ENCODE measurements around the gene PLPP3. TPM values are rescaled to one million over a fixed set of nuclear protein-coding genes. Genes with fewer than 3 reads are reported as not detected.

The PLPP3 gene
- total RNA-seq, 1 experiment from 2014 or later = 3.4 TPM

GRCh38 chr1:56543783-56544612 is 35.4 kb downstream of the PLPP3 start:
- Histone ChIP-seq H3K27ac (ENCODE audit: low read depth, low read length) (no peak overlapping the region), H3K79me2 (ENCODE audit: insufficient read depth, low read length) (no peaks in the 10 kb centered on the region), H4K20me1 (ENCODE audit: insufficient read depth) (no peaks in the 10 kb centered on the region), H3K4me1 (ENCODE audit: control insufficient read depth in 1 of 2, insufficient read depth in 2 of 2, low read length in 2 of 2) (peaks cover 0 to 5% of the 10 kb centered on the region in 2 experiments; a peak in 1 of 4 replicates), H3K27me3 (ENCODE audit: insufficient read depth, low read length) (no peaks in the 10 kb centered on the region), H3K9me3 (ENCODE audit: control insufficient read depth in 1 of 2, insufficient read depth in 1 of 2, low read depth in 1 of 2, low read length in 2 of 2) (no peaks in the 10 kb centered on the region), H3K9ac (ENCODE audit: low read length) (no peak overlapping the region), H3K4me3 (replicated peaks in 1 of 2; ENCODE audit: low read depth in 1 of 2, low read length in 2 of 2) (no peak overlapping the region), H3K4me2 (ENCODE audit: low read length) (no peak overlapping the region), H3K9me2 (ENCODE audit: insufficient read depth) (no peaks in the 10 kb centered on the region), H3K36me3 (ENCODE audit: control insufficient read depth in 1 of 2, insufficient read depth in 2 of 2, low read length in 2 of 2) (no peaks in the 10 kb centered on the region), H2AFZ (ENCODE audit: low read depth, low read length, poor library complexity, severe bottlenecking) (no peak overlapping the region)
- ChIA-PET RAD21 (ENCODE audit: low non-redundant PET in 1 of 2, low total read pairs in 2 of 2, uncharacterized antibody in 2 of 2, unreplicated experiment in 2 of 2) (no interaction called here), POLR2A (no interaction called here), CTCF (interaction anchor here (0.7 kb wide), 1 partner anchor 134 kb away, joined by 4 read pairs; no protein-coding TSS in a partner anchor)
- no peak for DNase-seq (ENCODE audit: low read depth, low spot score)
- intact Hi-C loops (cut with micrococcal nuclease) = no loop called here
- no TSS peak for BruUV-seq (replicated peaks)
- no peak for ATAC-seq
- TF ChIP-seq CBX3 (IDR thresholded peaks at IDR 0.05; ENCODE audit: low read depth) (no peak), EZH2phosphoT487 (IDR thresholded peaks at IDR 0.05; ENCODE audit: borderline replicate concordance) (no peak), YY1 (IDR thresholded peaks at IDR 0.05; ENCODE audit: extremely low read depth, insufficient replicate concordance, low read depth, low read length) (no peak), RAD21 (IDR thresholded peaks at IDR 0.05; ENCODE audit: low read depth) (no peak), SP1 (IDR thresholded peaks at IDR 0.05; ENCODE audit: low read depth) (no peak)

- H2AFZ ChIP-seq (ENCODE audit: low read depth, low read length, poor library complexity, severe bottlenecking) = no peak overlapping the region
- intact Hi-C loops (cut with micrococcal nuclease) = no loop called here
- POLR2A ChIA-PET = no interaction called here
- H3K27me3 ChIP-seq (ENCODE audit: insufficient read depth, low read length) = no peaks in the 10 kb centered on the region
- RAD21 ChIA-PET (ENCODE audit: low non-redundant PET in 1 of 2, low total read pairs in 2 of 2, uncharacterized antibody in 2 of 2, unreplicated experiment in 2 of 2) = no interaction called here
- no TSS peak for BruUV-seq (replicated peaks)
- no peaks in the 10 kb centered on the region for H3K9me2 ChIP-seq (ENCODE audit: insufficient read depth)
- no peaks in the 10 kb centered on the region for H3K79me2 ChIP-seq (ENCODE audit: insufficient read depth, low read length)
- no peak overlapping the region for H3K9ac ChIP-seq (ENCODE audit: low read length)
- H3K4me2 ChIP-seq (ENCODE audit: low read length) = no peak overlapping the region
- H3K36me3 ChIP-seq (ENCODE audit: control insufficient read depth in 1 of 2, insufficient read depth in 2 of 2, low read length in 2 of 2) = no peaks in the 10 kb centered on the region
- peaks cover 0 to 4% of the 10 kb centered on the region in 2 experiments; a peak in 1 of 4 replicates for H3K4me1 ChIP-seq (ENCODE audit: control insufficient read depth in 1 of 2, insufficient read depth in 2 of 2, low read length in 2 of 2)
- TF ChIP-seq JUND (IDR thresholded peaks at IDR 0.05) = no peak
- H3K27ac ChIP-seq (ENCODE audit: low read depth, low read length) = no peak overlapping the region
- no peak for ATAC-seq
- H4K20me1 ChIP-seq (ENCODE audit: insufficient read depth) = no peaks in the 10 kb centered on the region
- no peaks in the 10 kb centered on the region for H3K9me3 ChIP-seq (ENCODE audit: control insufficient read depth in 1 of 2, insufficient read depth in 1 of 2, low read depth in 1 of 2, low read length in 2 of 2)
- DNase-seq (ENCODE audit: low read depth, low spot score) = no peak
- CTCF ChIA-PET = no interaction called here
- H3K4me3 ChIP-seq (replicated peaks in 1 of 2; ENCODE audit: low read depth in 1 of 2, low read length in 2 of 2) = no peak overlapping the region
These were observed 36.7 kb downstream of the PLPP3 start for GRCh38 chr1:56542651-56543050.
